ENCODE results near the gene VPS13D. TPM values are rescaled to one million over a fixed set of nuclear protein-coding genes. Genes with fewer than 3 reads are reported as not detected.

VPS13D gene
- total and polyA plus RNA-seq, 2 donors (not counting 3 experiments of a cell fraction or from before 2014, with no cell fraction given) = 13.6 to 48.5 TPM

DNA sequence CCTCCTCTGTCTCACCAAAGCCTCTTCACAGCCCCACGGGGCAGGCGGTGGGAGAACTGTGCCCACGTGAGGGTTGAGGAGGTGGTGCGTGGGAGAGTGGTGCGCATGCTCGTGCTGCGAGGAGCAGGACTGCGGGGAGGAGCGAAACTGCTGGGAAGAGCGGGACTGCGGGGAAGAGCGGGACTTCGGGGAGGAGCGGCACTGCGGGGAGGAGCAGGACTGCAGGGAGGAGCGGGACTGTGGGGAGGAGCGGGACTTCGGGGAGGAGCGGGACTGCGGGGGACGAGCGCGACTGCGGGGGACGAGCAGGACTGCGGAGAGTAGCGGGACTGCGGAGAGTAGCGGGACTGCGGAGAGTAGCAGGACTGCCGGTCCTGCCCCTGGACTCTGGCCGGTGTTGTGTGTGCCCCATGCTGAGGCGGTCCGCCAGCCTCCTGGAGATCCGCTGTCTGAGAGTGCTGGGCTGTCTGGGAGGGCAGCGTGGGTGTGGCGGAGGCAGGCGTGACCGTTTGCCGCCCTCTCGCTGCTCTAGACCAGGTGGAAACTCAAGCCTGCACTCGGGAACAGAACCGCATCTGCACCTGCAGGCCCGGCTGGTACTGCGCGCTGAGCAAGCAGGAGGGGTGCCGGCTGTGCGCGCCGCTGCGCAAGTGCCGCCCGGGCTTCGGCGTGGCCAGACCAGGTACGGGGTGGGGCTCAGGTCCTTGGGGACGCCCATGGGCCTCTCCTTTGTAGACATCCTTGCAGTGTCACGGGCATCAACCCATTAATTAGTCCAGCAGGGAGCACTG lies 38.4 kb upstream of the VPS13D start:
- H3K4me3 ChIP-seq (replicated peaks in 1 of 3; ENCODE audit: insufficient read depth in 1 of 3, low read depth in 1 of 3, low read length in 3 of 3) = no peak overlapping the region
- H3K9me1 ChIP-seq (replicated peaks; ENCODE audit: control insufficient read depth, extremely low read depth, insufficient read depth, low read length) = no peaks in the 10 kb centered on the region
- intact Hi-C loops (cut with micrococcal nuclease) (no loop called here), dilution Hi-C loops (cut with MboI; ENCODE audit: extremely low pct_ligation_motif_present, low sequenced_read_pairs) (no loop called here)
- no peak overlapping the region for H3K27ac ChIP-seq (ENCODE audit: insufficient read depth, low read depth, low read length)
- H3K36me3 ChIP-seq (ENCODE audit: control insufficient read depth in 2 of 2, extremely low read depth in 1 of 2, insufficient read depth in 2 of 2, low read length in 2 of 2) = peaks cover 4 to 42% of the 10 kb centered on the region in 2 experiments
- DNase-seq (ENCODE audit: low read depth, low spot score) = no peak
- H3K4me2 ChIP-seq (ENCODE audit: insufficient read depth, low read length) = no peak overlapping the region
- H3K4me1 ChIP-seq (ENCODE audit: control insufficient read depth, extremely low read depth, insufficient read depth, low read length) = no peaks in the 10 kb centered on the region
- no peak for FAIRE-seq
- peaks cover 4% of the 10 kb centered on the region for H3K79me2 ChIP-seq (ENCODE audit: control insufficient read depth, insufficient read depth, low read length)
- no TSS peak for BruUV-seq (replicated peaks)
- ChIA-PET POLR2A (no interaction called here), CTCF (interaction anchor here (1.2 to 2.8 kb wide), 2 partner anchors 66 to 67 kb away, joined by 9 to 13 read pairs; no protein-coding TSS in a partner anchor)
- no peak overlapping the region for H3K9ac ChIP-seq (replicated peaks; ENCODE audit: extremely low read depth, insufficient read depth, low read length)
- TF ChIP-seq GATA2 (IDR thresholded peaks at IDR 0.05; ENCODE audit: insufficient read depth, insufficient read length, low read depth, low read length) (no peak), POLR2AphosphoS5 (IDR thresholded peaks at IDR 0.05; ENCODE audit: insufficient read depth, low read depth, low read length) (no peak), JUN (IDR thresholded peaks at IDR 0.05; ENCODE audit: borderline replicate concordance, insufficient read depth, insufficient read length, low read depth) (no peak), EZH2 (IDR thresholded peaks at IDR 0.05; ENCODE audit: borderline replicate concordance, low read depth, low read length, severe bottlenecking) (no peak), MYC (IDR thresholded peaks at IDR 0.05; ENCODE audit: low read depth, low read length) (no peak), POLR2A (IDR thresholded peaks at IDR 0.05; ENCODE audit: low read depth, low read length) (no peak), FOS (IDR thresholded peaks at IDR 0.05; ENCODE audit: borderline replicate concordance, insufficient read depth, low read length) (no peak)
- TF ChIP-seq, protein P1, sequence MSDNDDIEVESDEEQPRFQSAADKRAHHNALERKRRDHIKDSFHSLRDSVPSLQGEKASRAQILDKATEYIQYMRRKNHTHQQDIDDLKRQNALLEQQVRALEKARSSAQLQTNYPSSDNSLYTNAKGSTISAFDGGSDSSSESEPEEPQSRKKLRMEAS (IDR thresholded peaks at IDR 0.05; ENCODE audit: insufficient read depth, insufficient read length) = no peak
- TF ChIP-seq, protein P2, sequence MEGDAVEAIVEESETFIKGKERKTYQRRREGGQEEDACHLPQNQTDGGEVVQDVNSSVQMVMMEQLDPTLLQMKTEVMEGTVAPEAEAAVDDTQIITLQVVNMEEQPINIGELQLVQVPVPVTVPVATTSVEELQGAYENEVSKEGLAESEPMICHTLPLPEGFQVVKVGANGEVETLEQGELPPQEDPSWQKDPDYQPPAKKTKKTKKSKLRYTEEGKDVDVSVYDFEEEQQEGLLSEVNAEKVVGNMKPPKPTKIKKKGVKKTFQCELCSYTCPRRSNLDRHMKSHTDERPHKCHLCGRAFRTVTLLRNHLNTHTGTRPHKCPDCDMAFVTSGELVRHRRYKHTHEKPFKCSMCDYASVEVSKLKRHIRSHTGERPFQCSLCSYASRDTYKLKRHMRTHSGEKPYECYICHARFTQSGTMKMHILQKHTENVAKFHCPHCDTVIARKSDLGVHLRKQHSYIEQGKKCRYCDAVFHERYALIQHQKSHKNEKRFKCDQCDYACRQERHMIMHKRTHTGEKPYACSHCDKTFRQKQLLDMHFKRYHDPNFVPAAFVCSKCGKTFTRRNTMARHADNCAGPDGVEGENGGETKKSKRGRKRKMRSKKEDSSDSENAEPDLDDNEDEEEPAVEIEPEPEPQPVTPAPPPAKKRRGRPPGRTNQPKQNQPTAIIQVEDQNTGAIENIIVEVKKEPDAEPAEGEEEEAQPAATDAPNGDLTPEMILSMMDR (IDR thresholded peaks at IDR 0.05; ENCODE audit: extremely low read depth in 1 of 2, insufficient read depth in 1 of 2, low read depth in 1 of 2, low read length in 2 of 2) = no peak
- H3K27me3 ChIP-seq (ENCODE audit: control insufficient read depth in 2 of 2, insufficient read depth in 2 of 2, low read length in 2 of 2) = no peaks in the 10 kb centered on the region
- H4K20me1 ChIP-seq (replicated peaks; ENCODE audit: control insufficient read depth, extremely low read depth, insufficient read depth, low read length) = no peaks in the 10 kb centered on the region
- H3K9me3 ChIP-seq (replicated peaks; ENCODE audit: control insufficient read depth, insufficient read depth, low read length) = no peaks in the 10 kb centered on the region
- no peak overlapping the region for H2AFZ ChIP-seq (ENCODE audit: low read depth, low read length)

Data from endothelial cell of umbilical vein (primary cell).